HG03469 (cell line): ENCODE results near the gene NXPH3.

Experiments
- ATAC-seq: cut with Tn5 transposase; IDR thresholded peaks from one replicate; pipeline ENCODE4 v1.9.1; 2021; ENCODE audit warnings: mild to moderate bottlenecking, moderate library complexity, moderate number of reproducible peaks; ENCODE audit not compliant: unreplicated experiment

The NXPH3 gene

DNA sequence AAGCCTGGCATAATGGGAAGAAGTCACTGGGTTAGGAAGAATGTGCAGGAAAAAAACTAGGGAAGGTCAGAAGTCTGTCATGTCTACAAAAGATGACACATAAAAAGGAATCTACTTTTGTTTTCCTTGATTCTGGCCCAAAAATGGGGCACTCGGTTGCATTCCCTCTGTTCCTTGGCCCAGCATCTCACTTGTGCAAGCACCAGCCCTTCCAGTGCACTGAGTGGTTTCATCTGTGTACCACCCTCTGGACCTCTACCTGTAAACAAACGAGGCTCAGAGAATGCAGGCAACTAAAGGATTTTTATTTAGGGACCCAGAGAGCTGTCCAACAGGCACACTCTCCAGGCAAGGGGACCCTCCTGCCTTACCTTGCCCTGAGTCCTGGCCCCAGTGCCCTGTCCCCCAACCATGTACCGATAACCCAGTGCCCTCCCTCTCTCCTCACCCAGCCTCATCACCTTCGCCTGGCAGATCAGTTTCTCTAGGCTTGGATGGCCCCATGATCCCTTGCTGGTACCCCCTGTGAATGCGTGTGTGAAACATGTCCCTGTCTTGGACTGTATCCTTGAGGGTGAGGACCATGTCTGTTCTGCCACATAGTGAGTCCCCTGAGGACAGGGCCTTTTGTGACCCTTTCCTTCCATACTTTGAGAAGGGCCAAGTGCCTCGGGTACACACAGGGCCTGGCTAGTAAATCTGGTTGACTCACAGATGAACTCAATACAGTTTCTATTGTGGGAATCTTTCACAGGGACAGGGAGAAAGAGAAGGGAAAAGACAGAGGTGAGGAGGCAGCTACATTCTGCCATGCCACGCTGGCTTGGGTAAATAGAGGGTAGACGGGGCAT, 13.3 kb downstream of the NXPH3 start:
- no peak for ATAC-seq

DNA sequence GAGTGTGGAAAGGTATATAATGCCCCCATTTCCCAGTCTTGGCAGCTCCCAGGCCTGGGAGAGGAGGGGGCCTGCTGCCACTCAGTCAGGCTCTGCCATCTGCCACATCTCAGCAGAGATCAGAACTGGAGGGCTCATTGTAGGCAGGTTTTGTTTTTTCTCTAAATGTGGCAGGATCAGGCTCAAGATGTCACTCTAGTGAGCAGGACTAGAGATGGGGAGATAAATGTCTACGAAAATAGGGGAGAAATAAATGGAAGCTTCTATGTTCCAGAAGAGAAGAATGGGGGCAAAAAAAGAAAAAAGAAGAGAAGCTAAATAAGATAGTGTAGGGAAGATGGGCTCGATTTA, 13.9 kb downstream of the NXPH3 start:
- ATAC-seq: no peak

DNA sequence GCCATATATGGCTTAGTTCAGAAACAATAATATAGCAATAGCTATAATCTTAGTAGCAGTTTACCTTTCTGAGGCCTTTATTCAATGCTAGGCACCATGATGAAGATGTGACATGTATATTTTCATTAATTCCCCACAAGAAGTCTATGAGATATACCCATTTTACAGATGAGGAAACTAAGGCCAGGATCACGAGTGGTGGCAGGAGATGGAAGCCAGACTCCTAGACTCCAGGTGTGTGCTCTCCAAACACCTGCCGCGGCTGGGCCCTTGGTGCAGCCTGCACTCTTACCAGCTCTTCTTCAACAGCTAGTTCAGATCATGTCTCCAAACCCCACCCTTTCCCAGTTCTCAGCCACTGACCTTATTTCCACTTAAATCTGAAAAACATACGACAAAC, 15.2 kb downstream of the NXPH3 start:
- no peak for ATAC-seq

DNA sequence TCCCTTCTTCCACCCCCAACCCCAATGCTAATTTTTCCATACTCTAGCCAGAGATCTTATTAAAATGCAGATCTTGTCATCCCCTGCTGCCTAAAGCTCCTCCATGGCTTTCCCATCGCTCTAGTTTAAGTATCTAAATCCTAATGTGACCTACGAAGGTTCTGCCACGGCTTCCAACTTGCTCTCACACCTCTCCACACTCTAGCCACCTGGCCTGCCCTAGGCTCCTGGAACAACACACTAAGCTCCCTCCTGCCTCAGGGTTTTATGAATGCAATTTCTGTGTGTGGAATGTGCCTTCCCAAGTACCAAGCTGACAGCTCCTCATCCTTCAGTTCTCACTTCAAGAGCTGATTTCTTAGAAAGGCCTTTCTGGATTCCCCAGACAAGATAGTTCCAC, 16.6 kb downstream of the NXPH3 start:
- no peak for ATAC-seq

DNA sequence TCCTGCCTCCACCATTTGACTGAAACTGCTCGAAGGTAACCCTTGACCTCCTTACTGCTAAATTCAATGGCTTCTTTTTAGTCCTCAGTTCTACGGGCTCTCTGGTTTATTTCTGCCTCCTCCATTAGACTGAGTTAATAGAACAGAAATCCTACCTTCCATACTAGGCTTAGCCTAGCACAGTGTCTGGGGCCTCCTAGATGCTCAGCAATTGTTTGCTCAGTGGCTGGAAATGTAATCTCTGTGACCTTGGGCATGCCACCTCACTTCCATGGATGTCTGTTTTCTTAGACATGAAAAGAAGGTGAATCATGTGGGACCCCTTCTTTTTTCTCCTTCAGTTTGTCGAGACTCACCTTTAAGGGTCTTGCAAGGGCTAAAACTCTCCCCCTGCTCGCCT, 19.7 kb downstream of the NXPH3 start:
- no peak for ATAC-seq

DNA sequence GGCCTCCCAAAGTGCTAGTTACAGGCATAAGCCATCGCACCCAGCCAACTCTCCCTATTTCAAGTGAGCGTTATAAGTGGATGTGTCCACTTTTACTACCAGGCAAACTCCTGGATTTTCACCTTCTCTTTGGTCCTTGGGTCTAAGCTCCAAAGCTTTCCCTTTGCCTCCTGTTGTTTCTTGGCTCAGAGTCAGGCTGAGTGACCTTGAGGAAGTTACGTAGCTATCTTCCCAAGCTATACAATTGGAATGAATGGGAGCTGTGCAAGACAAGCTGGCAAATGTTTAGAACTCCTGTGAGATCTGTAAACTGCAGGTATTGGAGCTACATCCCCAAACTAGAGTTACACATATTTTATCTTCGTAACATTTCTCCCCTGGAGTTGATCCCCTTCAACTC, 20.3 kb downstream of the NXPH3 start:
- ATAC-seq: no peak

DNA sequence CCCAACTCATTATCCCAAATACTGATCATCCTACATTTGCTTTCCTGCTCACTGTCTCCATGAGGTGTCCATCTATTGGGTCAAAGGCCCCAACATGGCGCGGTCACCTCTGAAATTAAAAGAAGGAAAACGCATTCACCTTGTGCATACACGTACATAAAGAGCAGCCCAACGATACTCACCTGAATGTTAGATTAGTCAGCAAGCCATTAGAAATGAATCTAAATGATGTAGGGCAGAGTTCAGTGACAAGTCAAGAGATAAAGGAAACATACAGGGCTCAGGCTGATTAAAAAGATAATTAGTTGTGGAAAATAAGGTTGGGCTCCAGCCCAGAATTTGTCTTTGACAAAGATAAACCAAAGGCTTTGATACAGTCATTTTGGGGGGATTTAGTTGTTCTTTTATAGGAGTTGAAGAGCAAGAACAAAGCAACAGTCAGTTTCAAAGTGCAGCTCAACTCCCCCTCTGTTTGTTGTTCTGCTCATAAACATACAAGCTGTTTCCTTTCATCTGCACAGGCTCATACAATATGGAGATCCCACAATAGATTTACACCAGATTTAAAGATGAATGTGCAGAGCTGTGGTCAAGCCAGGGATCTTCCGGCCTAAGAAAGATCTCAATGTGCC, 21.1 kb downstream of the NXPH3 start:
- no peak for ATAC-seq

DNA sequence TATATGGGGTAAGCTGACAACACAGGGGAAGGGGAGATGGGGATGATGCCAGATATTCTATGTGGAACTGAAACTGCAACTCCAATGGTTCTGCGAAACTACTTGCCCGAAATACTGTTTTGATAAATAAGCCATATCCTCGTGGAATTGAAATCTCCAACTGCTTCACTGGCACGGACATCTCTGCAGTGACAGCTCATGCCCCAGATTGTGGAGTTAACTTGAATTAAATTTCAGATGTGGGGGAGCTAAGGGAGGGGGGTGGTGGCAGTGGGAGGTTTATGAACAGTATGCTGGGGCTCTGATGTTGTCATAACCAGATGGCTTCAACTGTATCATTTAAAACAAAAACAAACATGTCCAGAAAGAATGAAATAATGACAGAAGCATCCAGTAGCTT, 21.8 kb downstream of the NXPH3 start:
- no peak for ATAC-seq

DNA sequence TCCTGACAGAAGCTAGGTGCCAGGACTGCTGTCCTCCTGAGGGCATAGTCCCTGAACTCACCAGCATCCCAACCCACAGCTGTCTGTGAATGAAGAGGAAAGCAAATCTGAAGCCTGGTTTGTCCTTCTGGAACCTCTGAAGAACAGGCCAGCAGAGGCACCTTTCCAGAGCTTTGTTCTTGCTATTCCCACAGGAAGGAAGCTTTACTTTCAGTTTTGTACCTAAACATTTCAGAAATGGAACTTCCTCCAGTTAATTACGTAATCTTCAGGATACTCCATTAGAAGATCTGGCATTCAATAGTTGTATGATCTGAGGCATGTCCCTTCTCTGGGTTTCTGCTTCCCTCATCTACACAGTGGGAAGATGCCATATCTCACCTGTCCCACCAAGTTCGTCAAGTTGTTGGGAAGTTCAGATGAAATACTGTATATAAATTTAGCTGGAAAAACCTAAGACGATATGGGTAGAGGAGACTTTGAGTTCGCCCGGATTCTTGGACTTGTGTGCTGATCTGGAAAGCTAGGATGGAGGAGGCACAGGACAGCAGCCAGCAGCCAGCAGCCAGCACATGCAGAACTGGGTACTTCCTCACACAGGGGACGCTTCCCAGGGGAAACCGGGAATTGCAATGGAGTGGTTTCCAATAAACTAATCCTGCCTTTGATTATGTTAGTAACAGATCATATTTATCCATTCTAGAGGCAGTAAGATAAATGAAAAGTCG, 22.4 kb downstream of the NXPH3 start:
- ATAC-seq: no peak

DNA sequence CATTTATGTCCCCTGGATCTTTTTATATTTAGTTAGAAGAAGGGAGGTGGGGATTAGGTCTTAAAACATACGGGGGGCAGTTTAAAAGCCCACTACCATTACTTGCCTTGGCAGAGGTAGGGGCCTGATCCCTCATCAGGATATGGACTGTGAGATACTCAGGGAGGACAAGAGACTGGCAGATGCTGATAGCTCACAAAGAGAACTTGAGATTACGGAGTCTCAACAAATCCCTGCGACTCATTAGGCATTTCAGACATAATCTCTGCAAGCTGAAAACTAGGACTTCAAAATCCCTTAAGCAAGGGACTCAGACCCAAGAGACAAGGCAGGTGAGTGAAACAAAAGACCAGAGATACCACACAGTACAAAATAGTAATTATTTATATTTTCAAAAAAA, 23.2 kb downstream of the NXPH3 start:
- ATAC-seq: no peak

DNA sequence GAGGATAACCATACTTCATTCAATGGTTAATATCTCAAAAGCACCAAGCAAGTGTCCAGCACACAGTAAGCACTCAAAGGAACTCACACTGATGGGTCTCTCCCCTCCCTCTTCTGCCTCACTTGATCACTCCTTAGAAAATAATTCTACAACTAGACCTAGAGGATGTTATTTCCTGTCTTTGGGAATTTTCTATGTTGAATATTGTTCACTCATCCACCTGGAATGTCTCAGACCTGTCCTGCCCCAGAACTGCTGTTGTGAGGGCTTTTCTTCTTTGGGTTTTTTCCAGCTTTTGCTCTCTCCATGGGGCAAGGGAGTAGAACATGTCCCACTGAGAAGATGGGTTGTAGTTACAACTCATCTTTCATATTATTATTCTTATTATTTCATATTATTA, 25.3 kb downstream of the NXPH3 start:
- no peak for ATAC-seq

DNA sequence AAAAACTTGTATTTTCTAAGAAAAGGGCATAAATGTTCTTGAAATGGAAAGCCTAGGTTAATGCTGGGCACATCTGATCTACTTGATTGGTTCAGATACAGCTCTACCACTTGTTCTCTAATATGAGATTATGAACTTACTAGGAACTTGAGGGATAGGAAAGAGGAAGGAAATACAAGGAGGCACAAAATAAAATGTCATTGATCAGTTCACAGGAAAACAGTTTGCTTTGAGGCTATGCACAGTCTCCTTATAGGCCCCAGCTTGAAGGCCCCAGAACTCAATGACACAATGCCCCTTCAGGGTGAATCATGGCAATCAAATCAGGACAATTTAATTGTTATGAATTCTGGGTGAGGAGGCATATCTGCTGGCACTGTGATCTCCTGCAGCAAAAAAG, 27.1 kb downstream of the NXPH3 start:
- no peak for ATAC-seq

DNA sequence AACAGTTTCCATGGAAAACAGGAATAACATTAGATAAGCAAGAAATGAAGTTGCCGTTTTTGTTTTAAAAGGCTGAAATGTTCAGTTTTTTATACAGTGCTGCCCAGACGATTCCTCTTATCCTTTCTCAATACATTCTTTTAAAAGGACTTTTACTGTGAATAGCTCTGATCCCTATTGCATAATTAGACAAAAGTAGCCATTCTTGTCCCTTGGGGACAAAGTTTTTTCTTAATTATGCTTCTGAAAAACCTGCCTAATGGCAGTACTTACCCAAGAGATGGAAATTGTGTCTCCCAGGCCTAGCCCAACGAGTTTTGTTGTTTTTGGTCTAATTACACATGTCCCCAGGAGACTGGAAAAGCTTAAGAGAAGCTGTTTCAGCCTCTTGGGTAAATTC, 27.6 kb downstream of the NXPH3 start:
- no peak for ATAC-seq

DNA sequence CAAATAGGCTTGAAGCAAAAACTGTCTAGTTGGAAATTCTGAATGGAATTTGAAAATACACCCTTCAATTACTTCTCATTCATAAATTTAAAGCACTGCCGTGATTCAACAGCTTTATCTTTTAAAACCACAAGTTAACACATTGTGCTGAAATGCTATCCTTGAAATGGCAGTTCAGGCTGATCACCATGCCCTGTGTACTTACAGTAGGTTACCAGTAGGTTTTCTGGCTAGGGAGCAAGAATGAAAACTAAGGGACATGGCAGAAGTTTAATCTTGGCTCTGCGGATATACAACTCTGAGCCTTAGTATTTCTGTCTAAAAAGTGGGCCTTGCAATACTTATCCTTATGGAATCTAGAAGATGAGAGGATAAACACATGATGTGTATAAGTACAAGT, 28.0 kb downstream of the NXPH3 start:
- no peak for ATAC-seq

DNA sequence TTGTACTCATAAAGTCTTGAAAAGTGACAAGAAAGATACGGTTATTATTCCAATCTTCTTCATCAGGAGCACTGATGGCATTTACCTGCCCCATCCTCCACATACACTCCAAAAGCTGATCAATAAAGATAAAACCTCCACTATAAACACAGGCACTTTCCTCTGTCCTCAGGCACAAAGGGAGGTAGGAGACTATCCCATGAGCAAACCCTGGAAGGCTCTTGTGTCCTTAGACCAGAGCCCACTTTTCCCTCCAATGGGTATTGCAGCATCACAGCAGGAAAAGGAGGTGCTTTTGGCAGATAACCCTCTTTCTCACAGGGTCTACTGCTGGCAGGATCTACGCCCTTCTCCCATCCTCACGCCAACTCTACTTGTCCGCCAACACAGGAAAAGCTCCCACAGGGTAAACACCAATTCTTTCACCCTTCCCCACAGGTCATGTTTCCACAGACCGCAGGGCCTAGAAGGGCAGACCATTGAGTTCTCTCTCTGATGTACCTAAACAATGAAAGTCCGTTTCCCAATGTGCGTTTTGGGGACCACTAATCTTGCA, 28.7 kb downstream of the NXPH3 start:
- ATAC-seq: no peak

DNA sequence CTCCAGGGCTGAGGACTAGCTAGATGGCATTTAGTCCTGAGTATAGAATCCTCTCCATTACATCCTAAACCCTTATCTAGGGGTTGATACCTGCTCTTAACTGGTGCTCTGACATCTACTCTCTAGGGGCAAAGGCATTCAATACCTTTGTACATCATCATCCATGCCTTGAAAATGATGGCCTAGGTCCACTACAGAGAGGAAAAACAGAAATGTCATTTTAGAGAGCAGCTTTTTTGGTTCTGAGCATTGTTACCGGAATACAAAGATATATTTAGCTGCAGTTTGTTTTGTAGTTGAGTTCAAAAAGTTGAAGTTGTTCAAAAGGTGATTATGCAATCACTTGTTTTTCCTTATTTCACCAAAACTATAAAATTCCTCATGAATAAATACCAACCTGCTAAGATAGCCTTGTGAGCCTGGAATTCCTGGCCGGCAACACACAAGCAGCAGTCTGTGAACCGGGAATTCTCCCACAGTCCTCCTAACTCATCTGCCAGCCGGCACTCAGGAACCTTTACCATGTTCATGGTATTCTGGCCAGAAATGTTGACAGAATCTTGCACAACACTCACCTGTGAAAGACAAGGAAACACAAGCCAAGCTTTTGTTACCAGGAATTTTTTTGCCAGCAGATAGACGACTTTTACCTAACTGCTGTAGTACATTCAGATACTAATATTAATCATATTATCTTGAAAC, 35.4 kb downstream of the NXPH3 start:
- no peak for ATAC-seq

DNA sequence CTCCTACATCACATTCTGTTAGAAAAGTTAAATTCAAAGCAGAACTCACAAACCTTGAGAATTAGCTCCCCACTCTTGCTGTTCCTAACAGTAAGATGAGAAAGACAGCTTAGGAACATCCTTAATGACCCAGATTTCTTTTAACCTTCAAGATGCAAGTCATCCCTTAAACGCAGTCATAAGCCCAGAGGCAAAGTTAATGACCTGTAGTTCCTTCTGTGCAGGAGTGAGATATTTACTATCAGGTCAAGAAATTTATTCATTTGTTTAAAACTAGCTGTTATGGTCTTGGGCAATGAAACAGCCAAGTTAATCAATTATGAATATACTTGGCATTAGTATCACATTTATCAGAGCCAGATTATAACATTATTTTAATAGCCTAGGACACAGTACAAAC, 37.1 kb downstream of the NXPH3 start:
- ATAC-seq: no peak

DNA sequence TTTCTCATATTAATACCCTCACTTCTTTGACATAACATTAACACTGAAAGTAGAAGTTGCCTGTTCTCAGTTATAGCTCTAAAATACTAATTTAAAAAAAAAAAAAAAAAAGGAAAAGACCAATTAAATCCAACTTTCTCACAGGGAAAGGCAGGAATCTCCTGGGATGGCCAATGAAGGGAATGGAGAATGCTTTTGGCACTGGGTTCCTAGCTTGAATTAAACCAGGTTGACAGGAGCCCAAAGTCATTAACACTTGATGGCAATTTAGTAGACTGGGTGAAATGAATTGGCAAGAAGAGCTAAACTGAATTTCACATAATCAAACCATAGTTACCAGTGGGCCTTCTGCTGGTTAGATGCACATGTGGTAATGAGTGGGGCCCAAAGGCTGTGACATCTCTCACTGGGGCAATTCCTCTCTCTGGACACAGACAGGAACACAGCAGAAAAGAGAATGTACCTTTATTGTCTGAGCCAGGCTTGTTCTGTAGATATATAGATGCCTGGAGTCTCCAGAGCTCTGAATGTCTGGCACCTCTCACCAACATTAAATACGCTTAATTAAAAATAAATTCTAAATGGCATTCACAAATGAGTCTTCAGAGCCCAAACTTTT, 37.6 kb downstream of the NXPH3 start:
- ATAC-seq: no peak

DNA sequence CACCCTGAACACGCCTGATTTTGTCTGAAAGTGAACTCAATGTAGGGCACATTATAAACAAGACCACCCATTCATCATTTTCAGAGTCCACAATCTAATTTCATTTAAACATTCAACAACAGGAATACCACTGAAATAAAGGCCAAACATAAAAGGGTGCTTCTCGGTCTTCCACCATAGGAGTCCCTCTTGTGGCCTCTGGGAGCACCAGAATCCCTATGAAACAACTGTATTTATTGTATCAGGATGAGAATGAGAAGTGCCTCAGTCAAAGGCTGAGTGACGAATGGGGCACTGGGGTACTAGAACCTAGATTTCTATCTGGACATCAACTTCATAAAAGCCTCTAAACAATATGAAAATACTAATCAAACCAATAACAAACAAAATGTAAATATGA, 40.4 kb downstream of the NXPH3 start:
- ATAC-seq: no peak

DNA sequence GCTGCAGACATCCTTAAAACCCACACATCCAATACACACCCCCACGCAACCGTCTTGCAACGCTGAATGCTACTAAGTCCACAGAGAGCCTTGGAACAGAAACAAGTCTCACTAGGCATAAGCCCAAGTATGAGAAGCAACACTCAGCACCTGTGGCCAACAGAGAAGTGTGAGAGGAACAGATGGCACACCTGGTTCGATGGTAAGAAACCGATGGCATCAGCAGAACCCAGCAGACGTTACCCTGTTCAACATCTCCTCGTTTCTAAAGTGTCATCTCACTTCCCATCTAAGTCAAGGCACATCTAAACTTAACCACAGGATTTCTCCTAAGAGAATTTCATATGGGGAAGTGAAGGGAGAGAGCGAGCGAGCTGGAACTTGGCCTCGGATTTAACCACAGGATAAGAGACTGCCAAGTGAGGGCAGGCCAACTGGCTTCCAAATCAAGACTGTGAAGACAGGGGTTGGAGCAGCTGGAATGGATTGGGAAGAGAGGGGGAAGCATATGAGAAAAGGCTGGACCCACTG, 41.0 kb downstream of the NXPH3 start:
- ATAC-seq: no peak
